Measurements from ENCODE around the gene TMEM220.

DNA sequence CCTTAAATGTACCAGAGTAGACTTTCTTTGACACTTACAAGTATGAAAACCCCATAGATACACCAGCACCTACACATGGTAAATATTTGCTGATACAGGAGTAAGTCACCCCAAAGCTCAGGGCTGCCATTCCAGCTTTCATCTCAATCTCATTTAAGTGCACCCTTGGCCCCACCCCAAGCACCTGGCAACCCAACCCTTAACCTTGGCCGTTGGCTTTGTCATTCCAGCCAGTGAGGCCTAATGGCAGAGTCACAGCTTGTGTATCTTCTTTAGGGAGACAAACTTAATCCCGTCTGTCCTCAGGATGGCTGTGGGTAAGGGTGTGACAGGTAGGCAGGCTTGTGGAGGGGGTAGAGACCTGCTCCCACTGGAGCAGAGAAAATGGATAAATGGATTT lies 31.5 kb upstream of the TMEM220 start:
- TF ChIP-seq, protein P1, sequence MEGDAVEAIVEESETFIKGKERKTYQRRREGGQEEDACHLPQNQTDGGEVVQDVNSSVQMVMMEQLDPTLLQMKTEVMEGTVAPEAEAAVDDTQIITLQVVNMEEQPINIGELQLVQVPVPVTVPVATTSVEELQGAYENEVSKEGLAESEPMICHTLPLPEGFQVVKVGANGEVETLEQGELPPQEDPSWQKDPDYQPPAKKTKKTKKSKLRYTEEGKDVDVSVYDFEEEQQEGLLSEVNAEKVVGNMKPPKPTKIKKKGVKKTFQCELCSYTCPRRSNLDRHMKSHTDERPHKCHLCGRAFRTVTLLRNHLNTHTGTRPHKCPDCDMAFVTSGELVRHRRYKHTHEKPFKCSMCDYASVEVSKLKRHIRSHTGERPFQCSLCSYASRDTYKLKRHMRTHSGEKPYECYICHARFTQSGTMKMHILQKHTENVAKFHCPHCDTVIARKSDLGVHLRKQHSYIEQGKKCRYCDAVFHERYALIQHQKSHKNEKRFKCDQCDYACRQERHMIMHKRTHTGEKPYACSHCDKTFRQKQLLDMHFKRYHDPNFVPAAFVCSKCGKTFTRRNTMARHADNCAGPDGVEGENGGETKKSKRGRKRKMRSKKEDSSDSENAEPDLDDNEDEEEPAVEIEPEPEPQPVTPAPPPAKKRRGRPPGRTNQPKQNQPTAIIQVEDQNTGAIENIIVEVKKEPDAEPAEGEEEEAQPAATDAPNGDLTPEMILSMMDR (IDR thresholded peaks at IDR 0.05), result no peak
- TF ChIP-seq POLR2A (IDR thresholded peaks at IDR 0.05), result no peak

All from esophagus squamous epithelium (tissue), 4 donors.